ENCODE data around the gene TEX101. TPM values are rescaled to one million over a fixed set of nuclear protein-coding genes. Genes with fewer than 3 reads are reported as not detected.

The TEX101 gene
- total RNA-seq, 1 donor = not detected

- Histone ChIP-seq H3K9me3 (ENCODE audit: low read depth, low read length) (no peaks in the 10 kb centered on the region), H3K4me2 (ENCODE audit: insufficient read depth, low read length) (peak overlapping the region; percentile 72), H3K27ac (ENCODE audit: low read depth, low read length) (no peak overlapping the region), H3K36me3 (ENCODE audit: insufficient read depth, low read length) (no peaks in the 10 kb centered on the region), H2AFZ (ENCODE audit: low read length) (peak overlapping the region; percentile 87), H3K4me1 (ENCODE audit: insufficient read depth, low read length) (peaks cover 13% of the 10 kb centered on the region), H3K79me2 (ENCODE audit: insufficient read depth, low read length) (no peaks in the 10 kb centered on the region), H3K4me3 (ENCODE audit: insufficient read depth, low read length) (peak overlapping the region; percentile 79), H4K20me1 (ENCODE audit: insufficient read depth, low read length) (no peaks in the 10 kb centered on the region), H3K27me3 (ENCODE audit: insufficient read depth, low read length) (peaks cover 8% of the 10 kb centered on the region)
- peak; percentile 87 for DNase-seq (ENCODE audit: insufficient read length, low spot score, missing footprints)
- TF ChIP-seq, protein P1, sequence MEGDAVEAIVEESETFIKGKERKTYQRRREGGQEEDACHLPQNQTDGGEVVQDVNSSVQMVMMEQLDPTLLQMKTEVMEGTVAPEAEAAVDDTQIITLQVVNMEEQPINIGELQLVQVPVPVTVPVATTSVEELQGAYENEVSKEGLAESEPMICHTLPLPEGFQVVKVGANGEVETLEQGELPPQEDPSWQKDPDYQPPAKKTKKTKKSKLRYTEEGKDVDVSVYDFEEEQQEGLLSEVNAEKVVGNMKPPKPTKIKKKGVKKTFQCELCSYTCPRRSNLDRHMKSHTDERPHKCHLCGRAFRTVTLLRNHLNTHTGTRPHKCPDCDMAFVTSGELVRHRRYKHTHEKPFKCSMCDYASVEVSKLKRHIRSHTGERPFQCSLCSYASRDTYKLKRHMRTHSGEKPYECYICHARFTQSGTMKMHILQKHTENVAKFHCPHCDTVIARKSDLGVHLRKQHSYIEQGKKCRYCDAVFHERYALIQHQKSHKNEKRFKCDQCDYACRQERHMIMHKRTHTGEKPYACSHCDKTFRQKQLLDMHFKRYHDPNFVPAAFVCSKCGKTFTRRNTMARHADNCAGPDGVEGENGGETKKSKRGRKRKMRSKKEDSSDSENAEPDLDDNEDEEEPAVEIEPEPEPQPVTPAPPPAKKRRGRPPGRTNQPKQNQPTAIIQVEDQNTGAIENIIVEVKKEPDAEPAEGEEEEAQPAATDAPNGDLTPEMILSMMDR (IDR thresholded peaks at IDR 0.05; ENCODE audit: extremely low read depth, low read depth, low read length) = no peak
These were observed 49.6 kb downstream of the TEX101 start for GRCh38 chr19:43464134-43464775.

DNA sequence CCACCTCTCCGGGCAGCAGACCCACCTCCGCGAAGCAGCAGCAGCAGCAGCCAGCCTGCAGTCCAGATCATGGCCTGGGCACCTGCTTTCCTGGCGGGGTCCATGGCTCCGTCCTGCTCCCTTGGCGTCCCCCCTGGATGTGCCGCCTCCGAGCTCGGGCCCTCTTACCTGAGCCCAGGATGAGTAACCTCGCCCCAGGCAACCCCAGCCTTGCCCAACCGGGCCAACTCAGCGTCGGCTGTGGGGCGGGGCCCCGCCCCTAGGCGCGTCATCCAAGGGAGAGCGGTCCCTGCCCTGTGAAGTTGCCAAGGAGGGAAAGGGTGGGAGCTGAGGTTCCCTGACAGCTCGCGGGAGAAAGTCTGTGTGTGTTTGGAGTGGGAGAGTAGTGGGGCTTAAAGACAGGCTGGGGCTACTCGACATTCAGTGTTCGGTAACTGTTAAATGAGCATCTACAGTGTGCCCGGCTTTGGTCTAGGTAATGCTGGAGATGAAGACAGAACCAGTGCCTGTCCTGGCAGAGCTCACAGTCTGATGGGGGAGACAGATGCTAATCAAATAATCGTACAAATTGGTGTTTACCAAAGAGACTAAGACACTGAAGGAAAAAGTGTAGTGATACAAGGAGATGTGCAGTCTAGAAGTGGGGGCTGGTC is 50.9 kb downstream of the TEX101 start, which contains the start of gene LYPD3:
TSS of gene LYPD3 (minus strand) at position 141 of the 653 bp plus-strand sequence. CDS start at position 104, 37 bp downstream.
- DNase-seq (ENCODE audit: insufficient read length, low spot score, missing footprints) = peak; percentile 36
- H3K9me3 ChIP-seq (ENCODE audit: low read depth, low read length) = no peaks in the 10 kb centered on the region
- no peak within 1 kb of the TSS for H3K4me3 ChIP-seq (ENCODE audit: insufficient read depth, low read length)
- no peaks in the 10 kb centered on the region for H4K20me1 ChIP-seq (ENCODE audit: insufficient read depth, low read length)
- no peaks in the 10 kb centered on the region for H3K79me2 ChIP-seq (ENCODE audit: insufficient read depth, low read length)
- H3K4me2 ChIP-seq (ENCODE audit: insufficient read depth, low read length) = no peak within 1 kb of the TSS
- H3K4me1 ChIP-seq (ENCODE audit: insufficient read depth, low read length) = peaks cover 15% of the 10 kb centered on the region
- TF ChIP-seq, protein P1 (IDR thresholded peaks at IDR 0.05; ENCODE audit: extremely low read depth, low read depth, low read length) = no peak
- no peaks in the 10 kb centered on the region for H3K36me3 ChIP-seq (ENCODE audit: insufficient read depth, low read length)
- H3K27me3 ChIP-seq (ENCODE audit: insufficient read depth, low read length) = peaks cover 3% of the 10 kb centered on the region
- H2AFZ ChIP-seq (ENCODE audit: low read length) = no peak within 1 kb of the TSS
- no peak within 1 kb of the TSS for H3K27ac ChIP-seq (ENCODE audit: low read depth, low read length)

GRCh38 chr19:43466793-43467192 is 52.1 kb downstream of the TEX101 start:
- no peak overlapping the region for H3K27ac ChIP-seq (ENCODE audit: low read depth, low read length)
- TF ChIP-seq, protein P1 (IDR thresholded peaks at IDR 0.05; ENCODE audit: extremely low read depth, low read depth, low read length) = no peak
- DNase-seq (ENCODE audit: insufficient read length, low spot score, missing footprints) = no peak

GRCh38 chr19:43467276-43467675 is 52.6 kb downstream of the TEX101 start:
- Histone ChIP-seq H3K9me3 (ENCODE audit: low read depth, low read length) (no peaks in the 10 kb centered on the region), H3K79me2 (ENCODE audit: insufficient read depth, low read length) (no peaks in the 10 kb centered on the region), H3K36me3 (ENCODE audit: insufficient read depth, low read length) (no peaks in the 10 kb centered on the region), H3K4me3 (ENCODE audit: insufficient read depth, low read length) (no peak overlapping the region), H3K27me3 (ENCODE audit: insufficient read depth, low read length) (no peaks in the 10 kb centered on the region), H3K27ac (ENCODE audit: low read depth, low read length) (no peak overlapping the region), H3K4me1 (ENCODE audit: insufficient read depth, low read length) (peaks cover 15% of the 10 kb centered on the region), H4K20me1 (ENCODE audit: insufficient read depth, low read length) (no peaks in the 10 kb centered on the region), H3K4me2 (ENCODE audit: insufficient read depth, low read length) (no peak overlapping the region), H2AFZ (ENCODE audit: low read length) (no peak overlapping the region)
- peak; percentile 47 for DNase-seq (ENCODE audit: insufficient read length, low spot score, missing footprints)
- TF ChIP-seq, protein P1 (IDR thresholded peaks at IDR 0.05; ENCODE audit: extremely low read depth, low read depth, low read length) = no peak

More at GRCh38 chr19:43466793-43467192, 52.1 kb downstream of the TEX101 start:
- H3K36me3 ChIP-seq (ENCODE audit: insufficient read depth, low read length) = no peaks in the 10 kb centered on the region
- no peaks in the 10 kb centered on the region for H3K9me3 ChIP-seq (ENCODE audit: low read depth, low read length)
- H3K4me2 ChIP-seq (ENCODE audit: insufficient read depth, low read length) = no peak overlapping the region
- H4K20me1 ChIP-seq (ENCODE audit: insufficient read depth, low read length) = no peaks in the 10 kb centered on the region
- H3K79me2 ChIP-seq (ENCODE audit: insufficient read depth, low read length) = no peaks in the 10 kb centered on the region
- H2AFZ ChIP-seq (ENCODE audit: low read length) = no peak overlapping the region
- no peak overlapping the region for H3K4me3 ChIP-seq (ENCODE audit: insufficient read depth, low read length)
- peaks cover 15% of the 10 kb centered on the region for H3K4me1 ChIP-seq (ENCODE audit: insufficient read depth, low read length)
- no peaks in the 10 kb centered on the region for H3K27me3 ChIP-seq (ENCODE audit: insufficient read depth, low read length)
